AG08396 (cell line): Measurements from ENCODE around the gene ZNF644.
"Not testable (repeated sequence)": the region's sequence is repeated elsewhere in the genome, so short reads cannot be mapped to it uniquely, and the experiment has no call there.

Experiments
- DNase-seq: peaks from one replicate; pipeline ENCODE4 v3.0.0; 2012; ENCODE audit warnings: low spot score, mixed read lengths

ZNF644 gene

DNA sequence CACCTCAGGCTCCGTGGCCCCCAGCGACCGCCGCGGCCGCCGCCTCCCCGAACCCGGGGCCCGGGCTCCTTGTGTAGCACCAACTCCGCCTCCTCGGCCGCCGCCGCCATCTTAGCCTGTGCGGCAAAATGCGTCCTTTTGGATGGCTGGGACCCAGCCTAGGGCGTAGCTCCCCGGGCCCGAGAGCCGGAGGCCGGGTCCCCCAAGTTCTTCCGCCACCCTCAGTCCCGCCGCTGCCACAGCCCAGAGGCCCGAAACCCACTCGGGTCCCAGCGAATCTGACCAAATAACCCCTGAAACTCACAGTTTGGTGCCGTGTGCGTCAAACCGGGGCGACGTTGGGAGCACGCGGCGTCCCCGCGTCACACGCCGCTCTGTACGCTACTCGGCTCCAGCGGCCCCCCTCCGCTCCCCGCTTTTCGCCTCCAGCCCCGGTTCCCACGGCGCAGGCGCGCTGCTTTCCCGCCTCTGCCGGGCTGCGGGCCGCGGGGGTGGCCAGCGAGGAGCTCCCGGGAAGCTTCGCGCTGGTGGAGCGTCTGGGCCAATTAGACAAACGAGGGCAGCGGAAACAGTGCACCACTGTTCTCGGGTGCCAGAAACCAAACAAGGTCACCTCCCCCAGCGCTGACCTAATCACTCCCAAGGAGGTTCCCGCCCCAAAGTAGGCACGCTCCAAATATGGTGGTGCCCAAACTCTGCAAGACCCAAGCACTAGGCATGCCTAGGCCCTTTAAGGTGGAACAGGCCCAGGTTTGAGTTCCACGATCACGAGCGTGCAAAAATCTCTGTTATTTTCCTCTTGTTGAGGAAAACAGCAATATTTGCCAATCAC, at the start of gene ZNF644:
Gene ZNF644, minus strand, starts transcription at position 350 of the 832 bp plus-strand sequence. CDS start 39,682 bp downstream, outside the sequence.
- peak; percentile 96 for DNase-seq

DNA sequence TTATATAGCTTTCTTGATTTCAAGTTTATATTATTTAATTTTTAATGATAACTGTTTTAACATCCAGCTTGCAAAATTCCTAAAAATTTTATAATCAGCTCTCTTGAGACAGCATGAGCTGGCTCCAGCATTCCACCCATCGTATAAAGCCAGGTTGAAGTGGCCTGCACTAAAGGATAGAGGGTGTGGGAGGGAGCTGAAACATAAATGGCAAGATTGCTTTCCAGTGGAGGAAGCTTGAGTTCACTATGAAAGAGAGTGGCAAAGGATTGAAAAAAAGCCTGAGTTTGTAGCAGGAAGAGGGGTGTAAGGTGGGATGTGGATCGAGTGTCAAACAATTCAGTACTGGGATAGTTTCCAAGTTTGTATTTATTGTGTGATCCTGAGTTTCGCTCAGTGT, 48.5 kb upstream of the ZNF644 start:
- DNase-seq: no peak

DNA sequence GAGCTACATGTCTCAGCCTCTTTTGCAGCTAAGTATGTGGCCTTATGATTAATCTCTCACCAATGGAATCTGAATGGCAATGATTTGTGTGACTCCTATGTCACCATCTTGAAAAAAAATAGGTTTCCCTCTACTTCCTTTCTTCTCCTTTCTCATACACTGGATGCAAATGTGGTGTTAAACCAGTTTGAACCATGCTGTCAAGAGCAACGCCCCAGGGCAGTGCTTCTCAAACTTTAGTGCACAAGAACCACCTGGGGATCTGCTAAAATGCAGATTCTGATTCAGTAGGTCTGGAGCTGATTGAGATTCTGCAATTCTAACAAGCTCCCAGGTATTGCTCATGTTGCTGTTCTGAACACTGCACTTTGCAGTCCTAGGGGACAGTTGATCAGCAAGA, 44.7 kb upstream of the ZNF644 start:
- no peak for DNase-seq

DNA sequence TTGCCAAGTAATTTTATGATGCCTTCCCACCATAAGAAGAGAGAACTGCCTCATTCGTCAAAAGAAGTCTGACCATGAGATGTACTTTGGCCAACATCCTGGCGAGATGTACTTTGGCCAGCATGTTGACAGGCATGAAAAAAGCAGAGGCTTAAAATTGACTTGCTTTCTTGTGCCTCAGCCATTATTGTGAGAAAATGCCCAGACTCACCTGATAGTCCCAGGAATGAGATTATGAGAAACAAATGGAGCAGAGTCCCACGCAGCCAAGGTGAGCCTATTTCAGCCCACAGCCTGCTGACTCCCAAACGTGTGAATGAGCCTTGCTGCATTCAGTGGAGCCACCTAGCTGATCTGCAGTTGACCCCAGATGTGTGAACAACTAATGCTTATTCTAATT, 43.5 kb upstream of the ZNF644 start:
- DNase-seq: no peak

DNA sequence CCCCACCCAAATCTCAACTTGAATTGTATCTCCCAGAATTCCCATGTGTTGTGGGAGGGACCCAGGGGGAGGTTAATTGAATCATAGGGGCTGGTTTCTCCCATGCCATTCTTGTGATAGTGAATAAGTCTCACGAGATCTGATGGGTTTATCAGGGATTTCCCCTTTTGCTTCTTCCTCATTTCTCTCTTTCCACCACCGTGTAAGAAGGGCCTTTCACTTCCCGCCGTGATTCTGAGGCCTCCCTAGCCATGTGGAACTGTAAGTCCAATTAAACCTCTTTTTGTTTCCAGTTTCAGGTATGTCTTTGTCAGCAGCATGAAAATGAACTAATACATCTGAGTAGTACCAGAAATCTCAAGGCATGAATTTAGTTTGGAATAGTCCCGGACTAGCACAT, 41.6 kb upstream of the ZNF644 start:
- DNase-seq: not testable (repeated sequence)

DNA sequence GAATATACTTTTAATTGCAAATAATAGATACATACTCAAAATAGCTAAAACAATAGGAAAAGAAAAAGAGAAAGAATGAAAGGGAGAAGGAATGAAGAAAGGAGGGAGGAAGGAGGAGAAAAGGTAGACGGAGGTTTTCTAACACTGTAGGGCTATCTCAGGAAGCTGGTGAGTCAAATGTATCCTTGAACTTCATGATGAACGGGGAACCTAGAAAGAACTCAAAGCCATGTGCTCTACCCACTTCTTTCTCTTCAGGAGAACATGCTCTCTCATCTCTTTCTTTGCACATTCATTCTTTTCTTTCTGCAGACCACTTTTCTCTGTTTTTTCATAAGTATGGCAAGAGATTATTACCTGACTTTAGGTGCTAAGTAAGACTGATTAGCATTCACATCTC, 37.3 kb upstream of the ZNF644 start:
- no peak for DNase-seq

DNA sequence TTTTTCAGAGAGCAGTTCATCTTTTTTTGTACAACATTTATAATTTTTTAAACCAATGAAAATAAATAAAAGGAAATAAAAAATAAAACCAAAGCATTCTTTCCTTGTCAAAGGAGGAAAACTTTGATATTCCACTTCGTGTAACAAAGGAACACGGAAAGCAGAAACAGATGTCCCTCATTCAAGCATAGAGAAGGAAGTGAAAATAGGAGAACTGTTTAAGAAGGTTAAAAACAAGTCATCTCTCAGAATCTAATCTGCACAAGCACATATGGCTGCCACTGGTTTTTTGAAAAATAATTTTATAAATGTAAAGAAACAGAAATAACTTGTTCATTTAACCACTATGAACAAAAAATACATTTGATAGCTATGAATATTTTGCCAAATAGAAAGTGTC, 35.9 kb upstream of the ZNF644 start:
- no peak for DNase-seq

DNA sequence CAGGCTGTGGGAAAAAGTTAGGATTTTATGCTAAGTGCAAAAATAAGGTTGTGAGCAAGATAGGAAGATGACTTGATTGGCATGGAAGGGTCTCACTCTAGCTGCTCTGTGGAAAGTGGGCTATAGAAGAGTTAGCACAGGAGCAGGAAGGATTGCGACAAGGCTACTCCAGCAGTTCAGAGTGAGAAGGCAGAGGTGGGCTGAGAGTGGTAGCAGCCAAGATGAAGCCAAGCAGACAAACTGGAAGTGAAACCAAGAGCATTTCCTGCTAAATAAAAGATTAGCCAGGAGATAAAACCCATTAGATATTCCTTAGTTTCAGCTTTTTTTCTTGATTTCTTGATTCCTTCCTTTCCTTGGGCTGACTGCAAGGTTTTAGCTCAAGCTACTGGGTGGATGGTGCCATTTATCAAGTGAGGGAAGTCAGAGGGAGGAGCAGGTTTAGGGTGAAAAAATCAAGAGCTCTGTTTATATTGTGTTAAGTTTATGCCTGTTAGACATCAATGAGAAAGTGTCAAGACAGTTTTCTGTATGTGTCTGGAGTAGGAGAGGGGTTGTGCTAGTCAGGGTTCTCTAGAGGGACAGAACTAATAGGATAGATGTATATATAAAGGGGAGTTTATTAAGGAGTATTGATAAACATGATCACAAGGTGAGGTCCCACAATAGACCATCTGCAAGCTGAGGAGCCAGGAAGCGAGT, 33.1 kb upstream of the ZNF644 start:
- DNase-seq: no peak

DNA sequence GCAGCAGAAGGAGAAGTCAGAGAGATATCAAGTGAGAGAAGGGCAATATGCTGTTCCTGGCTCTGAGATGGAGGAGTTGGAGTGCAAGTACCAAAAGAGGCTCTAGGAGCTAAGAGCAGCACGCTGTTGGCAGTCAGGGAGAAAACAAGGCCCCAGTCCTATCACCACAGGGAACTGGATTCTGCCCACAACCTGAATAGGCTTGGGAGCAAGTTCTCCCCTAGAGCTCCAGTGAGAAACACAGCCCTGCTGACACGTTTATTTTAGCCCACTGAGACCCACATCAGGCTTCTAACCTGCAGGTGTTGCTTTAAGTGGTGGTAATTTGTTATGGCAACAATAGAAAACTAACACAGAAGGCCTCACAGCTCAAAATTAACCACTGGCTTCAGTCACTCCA, 31.8 kb upstream of the ZNF644 start:
- no peak for DNase-seq

DNA sequence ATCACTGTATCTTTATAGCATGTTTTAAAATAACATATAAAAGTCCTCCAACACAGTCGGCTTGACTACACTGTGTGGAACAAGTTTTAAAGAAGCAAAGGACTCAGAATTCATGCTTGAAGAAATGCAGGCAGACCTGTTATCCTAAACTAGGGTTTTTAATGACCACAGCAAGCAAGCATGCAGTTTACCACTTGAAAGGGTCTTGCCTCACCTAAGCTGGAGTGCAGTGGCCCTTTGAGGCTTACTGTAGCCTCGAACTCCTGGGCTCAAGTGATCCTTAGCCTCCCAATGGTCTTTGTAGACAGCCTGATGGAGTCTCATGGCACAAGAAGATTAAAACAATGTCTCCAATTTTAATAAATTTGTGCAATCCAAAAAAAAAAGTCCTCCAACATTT, 27.7 kb upstream of the ZNF644 start:
- DNase-seq: not testable (repeated sequence)

DNA sequence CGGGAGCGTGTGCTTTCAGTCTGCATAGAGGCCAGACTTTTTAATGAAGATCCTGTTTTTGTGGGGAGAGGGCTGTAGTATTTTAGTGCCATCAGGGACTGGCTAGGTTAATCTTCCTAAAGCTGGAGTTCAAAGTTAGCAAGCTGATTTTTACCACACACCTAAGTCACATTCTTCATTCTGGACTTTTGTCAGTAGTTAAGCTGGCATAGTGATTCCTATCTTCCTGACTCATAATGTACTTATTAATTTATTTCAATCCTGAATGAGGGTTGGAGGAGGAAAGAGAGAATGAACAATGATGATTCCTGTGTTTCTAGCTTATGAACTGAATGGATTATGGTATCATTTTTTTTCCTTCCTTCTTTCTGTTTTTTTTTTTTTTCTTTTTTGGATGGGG, 24.9 kb upstream of the ZNF644 start:
- no peak for DNase-seq

DNA sequence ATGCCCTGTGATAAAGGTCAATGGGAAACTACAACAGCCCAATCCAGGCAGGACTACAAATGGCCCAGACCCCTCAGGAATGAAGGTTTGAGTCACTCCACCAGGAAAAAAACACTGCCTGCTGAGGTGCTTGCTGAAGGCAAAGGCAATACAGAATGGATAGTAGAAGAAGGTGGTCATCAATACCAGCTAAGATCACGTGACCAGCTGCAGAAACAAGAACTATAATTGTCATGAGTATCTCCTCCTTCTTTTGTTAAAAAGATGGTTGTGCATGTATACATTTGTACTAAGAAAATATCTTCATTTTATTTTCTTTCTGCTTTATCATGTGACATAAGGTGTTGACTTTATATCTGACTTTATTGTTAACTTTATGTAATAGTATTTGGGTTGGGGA, 23.4 kb upstream of the ZNF644 start:
- no peak for DNase-seq

DNA sequence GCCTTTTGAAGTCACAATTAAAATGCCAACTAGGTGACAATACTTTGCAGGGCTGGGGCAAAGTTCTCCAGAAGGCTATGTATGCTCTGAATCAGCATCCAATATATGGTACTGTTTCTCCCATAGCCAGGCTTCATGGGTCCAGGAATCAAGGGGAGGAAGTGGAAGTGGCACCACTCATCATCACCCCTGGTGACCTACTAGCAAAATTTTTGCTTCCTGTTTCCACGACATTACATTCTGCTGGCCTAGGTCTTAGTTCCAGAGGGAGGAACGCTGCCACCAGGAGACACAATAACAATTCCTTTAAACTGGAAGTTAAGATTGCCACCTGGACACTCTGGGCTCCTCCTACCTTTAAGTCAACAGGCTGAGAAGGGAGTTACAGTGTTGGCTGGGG, 22.9 kb upstream of the ZNF644 start:
- not testable (repeated sequence) for DNase-seq

DNA sequence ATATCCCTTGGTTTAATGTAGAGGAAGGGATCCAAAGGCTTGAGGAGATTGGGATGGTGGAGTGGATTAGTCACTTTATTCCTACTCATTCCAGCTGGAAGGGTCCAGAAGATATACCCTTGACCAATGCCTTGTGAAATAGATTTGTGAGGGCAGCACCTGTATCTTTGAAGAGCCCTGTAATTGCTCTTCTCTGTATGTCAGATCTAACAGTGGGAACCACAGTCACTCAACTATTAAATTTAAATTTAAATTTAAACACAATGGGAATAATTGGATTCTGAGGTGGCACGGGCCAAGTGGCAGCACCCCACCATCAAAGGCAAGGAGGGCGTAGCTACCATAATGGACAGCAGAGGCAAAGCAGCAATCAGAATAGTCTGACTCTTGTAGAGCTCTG, 20.5 kb upstream of the ZNF644 start:
- DNase-seq: not testable (repeated sequence)

DNA sequence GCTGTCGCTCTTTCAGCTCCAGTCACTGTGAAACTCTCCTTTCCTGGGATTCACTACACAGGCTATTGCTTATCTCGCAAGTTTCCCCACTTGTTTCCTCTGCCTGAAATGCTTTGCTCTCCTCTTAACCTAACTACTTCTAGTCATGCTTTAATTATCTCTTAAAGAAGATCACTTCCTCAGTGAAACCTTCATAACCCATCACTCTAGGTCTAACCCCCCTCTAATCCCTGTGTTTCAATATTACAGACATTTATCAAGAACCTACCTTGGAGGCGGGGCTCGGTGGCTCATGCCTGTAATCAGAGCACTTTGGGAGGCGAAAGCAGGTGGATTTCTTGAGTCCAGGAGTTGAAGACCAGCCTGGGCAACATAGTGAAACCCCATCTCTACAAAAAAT, 16.7 kb upstream of the ZNF644 start:
- no peak for DNase-seq

DNA sequence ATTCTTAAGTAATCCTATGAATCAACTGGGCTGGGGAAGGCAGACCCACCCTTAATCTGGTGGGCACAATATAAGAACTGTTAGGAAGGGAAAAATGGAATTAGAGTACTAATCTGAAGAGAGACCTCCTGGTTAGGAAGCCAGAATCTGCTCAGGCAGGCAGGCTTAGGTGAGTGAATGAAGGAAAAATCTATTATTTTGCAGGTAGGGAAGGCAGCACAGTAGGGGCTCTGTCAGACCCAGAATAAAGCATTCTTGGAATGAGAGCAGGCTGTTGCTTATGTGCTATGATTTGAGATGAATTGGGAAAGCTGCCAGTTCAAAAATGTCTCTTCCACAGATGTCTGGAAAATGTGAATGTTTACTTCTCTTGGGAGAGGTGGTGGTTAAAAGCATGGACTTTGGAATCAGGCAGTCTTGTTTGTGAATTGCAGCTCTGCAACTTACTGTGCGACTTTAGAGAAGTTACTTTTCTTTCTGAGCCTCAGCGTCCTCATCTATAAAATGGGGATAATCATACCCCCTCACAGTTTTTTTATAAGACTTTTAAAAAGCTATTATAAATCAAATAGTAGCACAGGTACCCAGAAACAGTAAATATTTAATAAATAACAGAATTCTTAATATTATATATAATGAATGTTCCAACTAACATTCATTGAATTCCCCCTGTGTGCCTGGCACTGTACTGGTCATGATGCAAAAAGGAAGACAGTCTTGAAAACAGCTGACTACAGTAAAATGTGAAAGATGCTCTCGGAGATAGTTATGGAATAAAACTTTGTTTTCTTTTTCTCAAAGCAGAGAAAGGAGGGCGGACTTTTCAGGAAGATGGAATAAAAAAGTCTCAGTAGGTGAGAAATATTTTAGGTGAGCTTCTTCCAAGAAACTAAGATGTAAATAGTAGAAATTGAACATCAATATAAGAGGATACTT, 15.3 kb upstream of the ZNF644 start:
- no peak for DNase-seq

DNA sequence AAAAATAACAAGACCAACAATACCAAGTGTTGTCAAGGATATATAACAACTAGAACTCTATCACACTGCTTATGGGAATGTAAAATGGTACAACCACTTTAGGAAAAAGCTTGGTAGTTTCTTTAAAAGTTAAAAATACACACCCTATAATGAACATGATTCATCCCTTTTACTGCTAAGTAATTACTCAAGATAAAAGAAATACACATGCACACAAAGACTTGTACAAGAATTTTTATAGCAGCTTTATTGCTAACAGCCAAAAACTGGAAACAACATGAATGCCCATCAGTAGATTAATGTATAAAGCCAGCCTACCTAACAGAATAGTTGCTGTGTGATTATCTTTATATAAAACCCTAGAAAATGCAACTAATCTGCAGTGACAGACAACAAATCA, 10.5 kb upstream of the ZNF644 start:
- no peak for DNase-seq

DNA sequence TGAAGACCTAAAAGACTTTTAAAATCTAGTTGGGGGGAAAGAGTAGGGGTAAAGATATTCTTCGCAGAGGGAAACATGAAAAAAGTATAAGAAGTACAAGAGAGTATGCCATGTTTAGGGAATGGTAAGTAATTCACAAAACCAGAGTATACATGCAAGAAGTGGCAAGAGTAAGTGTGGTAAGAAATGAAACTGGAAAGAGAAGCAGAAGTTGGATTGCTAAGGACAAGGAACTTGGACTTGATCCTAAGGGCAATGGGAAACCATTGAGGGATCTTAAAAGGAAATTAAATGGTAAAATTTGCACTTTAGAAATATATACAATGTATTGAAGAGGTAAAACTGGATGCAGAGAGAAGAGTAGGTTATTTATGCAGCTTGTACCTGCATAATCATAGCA, 9.2 kb upstream of the ZNF644 start:
- no peak for DNase-seq

DNA sequence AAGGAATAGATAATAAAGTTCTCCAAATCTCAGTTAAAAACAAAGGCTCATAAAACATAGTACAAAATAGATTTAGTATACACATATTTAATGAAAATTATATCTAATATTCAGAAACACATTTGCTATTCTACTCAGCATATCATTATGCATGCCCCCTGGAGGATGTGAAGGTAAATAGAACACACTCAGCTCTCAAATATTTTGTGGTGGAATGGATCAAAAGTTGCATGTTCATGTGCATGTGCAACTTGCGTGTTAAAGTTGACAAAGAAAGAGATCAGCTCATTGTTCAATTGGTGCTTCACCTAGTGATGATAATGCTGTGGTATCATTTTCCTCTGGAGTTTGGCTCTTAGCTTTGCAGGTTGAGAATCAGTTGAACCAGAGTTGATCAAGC, 4.9 kb upstream of the ZNF644 start:
- peak; percentile 22 for DNase-seq

DNA sequence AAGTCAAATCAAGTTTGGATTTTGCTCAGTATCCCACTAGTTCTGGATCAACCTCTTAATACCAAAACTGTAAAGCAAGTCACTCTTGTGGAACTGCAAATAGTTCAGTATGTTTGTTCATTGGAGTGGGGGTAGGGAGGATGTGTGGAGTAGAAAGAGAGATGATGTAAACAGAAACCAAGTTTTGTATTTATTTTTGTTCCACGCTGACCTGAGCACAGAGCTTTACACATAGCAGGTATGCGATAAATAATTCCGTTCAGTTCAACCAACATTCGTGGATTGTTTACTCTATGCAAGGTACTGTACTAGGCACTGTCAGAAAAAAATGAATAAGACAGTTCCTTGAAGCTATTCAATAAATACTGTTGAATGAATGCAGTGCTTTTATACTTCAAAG, 4.5 kb upstream of the ZNF644 start:
- no peak for DNase-seq

DNA sequence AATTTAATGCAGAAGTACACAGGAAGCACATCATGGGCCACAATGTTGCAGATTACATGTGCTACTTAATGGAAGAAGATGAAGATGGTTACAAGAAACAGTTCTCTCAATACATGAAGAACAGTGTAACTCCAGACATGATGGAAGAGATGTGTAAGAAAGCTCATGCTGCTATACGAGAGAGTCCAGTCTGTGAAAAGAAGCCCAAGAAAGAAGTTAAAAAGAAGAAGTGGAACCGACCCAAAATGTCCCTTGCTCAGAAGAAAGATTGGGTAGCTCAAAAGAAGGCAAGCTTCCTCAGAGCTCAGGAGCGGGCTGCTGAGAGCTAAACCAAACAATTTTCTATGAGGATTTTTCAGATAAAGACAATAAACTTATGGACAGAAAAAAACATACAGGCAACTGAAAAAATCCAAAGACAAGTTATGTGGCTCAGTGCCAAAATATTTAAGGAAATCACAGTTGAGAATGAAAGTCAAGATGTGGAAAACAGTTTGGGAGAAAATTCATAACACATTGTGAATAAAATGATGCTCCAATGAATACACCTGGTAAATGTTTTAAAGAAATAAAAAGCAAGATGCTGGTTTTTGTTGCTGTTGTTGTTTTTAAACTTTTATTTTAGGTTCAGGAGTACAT, 2.8 kb upstream of the ZNF644 start:
- no peak for DNase-seq

DNA sequence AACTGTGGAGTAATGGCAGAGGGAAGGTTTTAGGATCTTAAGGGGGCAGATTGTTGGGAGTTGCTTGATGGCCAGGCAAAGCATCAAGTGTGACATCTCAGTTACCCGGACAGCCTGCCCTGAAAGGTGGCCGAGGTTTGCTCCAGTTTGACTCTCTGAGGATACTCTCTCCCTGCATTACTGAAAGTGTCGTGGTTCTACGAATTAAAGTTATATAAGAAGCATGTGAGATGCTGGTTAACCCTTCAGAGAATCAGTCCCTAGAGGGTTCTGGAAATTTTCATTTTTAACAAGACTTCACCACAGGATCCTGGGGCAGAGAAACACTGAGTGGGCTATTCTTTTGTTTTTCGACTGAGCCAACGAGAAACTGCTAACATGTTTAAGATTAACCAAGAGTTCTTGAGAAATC, 689 bp upstream of the ZNF644 start:
- no peak for DNase-seq
